Measurements from ENCODE around the gene PTH1R.

The PTH1R gene

GRCh38 chr3:46850468-46850779 is 27.1 kb upstream of the PTH1R start:
- DNase-seq: no peak

- DNase-seq: no peak
Observed at GRCh38 chr3:46851364-46852333, 25.9 kb upstream of the PTH1R start.

DNA sequence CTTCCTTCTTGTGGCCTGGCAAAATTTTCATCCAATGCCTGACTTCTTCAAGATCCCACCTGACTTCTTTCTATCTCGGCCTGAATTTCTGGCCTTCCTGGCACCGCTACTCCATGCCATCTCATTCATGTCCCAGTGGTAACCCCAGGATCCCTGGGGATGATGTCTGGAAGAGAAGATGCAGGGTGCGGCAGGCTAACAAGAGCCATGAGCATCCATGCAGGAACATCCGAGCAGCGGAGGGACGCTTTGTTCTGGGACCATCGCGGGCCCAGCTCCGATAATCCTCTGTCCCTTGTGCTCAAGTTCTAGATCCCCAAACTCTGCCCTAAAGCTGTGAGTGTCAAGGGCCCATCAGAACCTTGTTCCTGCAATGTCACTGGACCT is 25.2 kb upstream of the PTH1R start:
- no peak for DNase-seq

DNA sequence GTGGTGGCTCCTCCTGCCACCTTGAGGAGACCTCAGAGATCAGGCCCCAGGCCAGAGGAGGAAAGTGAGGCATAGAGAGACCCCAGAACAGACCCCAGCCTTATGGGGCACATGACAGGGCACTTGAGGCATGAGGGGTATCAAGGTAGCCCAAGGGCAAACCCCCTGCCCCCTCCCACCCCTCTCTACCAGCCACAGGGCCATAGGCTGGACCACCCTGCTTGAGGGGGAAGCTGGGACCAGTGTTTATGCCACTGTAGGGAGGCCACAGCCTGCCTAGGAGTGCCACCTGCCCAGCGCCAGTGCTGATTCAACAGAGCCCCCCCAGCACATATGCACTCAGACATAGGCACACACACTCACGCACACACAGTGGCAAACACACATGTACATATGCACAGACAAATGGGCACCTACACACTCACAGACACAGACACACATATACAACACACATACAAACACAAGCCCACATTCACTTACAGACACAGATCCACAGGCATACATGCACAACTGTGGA is 24.6 kb upstream of the PTH1R start:
- DNase-seq: peak; percentile 45

DNA sequence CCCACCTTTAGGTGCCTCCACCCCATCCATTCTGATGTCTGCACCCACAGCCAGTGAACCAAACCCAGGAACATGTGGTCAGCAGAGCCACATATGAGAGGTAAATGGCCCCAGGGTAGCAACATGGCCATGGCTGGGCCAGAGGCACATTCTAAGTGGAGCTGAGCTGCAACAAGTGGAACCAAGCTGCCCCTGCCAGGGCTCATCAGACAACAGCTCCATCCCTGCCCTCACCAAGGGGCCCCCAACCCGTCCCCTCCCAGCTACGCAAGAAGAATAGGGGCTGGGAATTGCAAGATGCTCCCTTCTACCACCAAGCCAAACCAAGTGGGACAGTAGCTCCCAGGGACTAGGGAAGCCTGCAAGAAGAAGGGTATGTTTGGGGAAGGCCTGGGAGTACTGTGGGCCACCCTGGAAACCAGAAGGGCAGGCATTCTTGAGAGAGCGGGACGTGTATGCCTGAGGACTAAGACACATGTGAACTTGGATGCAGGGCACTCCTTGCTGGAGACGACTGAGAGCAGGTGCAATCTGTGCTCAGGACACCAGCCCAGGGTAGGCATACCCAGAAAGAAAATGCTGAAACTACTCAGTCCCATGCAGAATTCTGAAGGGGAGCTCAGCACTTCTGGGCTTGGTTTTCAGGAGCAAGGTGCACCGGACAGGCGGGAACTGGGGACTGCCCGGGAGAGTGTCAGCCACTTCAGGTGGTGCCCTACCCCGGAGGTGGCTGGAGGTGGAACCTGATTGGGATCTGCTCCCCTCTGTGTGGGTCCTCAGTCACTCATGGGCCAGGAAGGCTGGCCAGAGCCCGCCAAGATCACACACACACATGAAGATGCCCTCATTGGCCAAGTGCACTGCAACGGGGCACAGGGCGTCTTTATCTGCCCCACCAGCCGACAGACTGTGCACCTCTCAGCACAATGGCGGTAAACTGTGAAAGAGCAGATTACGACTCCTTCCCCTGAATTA is 23.8 kb upstream of the PTH1R start:
- peak; percentile 49 for DNase-seq

DNA sequence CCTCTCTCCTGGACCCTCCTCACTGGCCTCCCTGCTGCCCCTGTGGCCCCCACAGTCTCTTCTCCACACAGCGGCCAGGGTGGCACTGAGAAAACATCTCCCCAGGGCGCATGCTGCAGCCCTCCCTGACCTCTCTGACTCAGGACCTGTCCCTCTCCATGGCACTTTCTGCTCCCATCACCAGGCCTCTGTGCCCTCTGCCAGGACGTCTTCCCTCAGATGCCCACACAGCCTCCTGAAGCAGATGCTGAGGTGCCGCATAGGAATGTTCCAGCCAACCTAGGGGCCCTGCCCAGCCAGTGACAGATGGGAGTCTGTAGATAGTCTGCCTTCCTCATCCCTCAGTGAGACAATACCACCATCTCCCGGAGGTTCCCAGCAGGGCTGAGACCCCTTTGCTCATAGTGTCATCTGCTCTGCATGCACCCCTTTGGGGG is 22.9 kb upstream of the PTH1R start:
- peak; percentile 56 for DNase-seq

GRCh38 chr3:46856576-46857471 is 20.7 kb upstream of the PTH1R start:
- DNase-seq: peak; percentile 51

DNA sequence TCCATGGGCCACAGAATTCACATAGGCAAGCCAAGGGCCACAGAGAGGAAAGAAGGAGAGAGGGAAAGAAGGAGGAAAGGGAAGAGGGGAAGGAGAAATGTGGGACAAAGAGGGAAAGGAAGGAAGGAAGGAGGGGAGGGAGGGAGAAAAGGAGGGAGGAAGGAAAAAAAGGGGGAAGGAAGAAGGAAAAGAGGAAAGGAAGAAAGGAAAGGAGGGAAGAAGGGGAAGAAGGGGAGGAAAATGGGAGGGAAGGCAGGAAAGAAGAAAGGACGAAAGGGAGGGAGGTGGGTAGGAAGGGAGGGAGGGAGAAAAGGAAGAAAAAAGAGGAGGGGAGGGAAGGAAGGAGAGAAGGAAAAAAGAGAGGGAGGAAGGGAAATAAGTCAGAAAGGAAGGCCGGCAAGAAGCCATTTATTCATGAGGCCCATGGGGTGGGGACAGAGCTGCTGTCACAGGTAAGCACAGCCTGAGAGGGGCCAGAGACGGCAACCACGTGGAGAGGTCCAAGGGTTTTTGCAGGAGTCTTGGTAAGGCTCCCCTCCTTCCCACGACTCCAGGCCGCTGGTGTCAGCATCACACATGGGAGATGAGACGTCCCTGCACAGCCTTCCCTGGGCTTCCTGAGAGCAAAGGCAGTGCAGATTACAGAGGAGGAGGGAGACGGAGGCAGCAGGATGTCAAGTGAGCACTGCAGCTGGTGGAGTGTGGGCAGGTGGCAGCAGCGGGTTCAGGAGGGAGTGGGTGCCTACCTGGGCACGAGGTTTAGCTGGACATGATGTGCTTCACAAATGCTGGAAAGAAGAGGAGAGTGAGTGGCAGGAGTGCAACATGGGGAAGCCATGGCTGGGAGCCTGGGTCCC is 19.8 kb upstream of the PTH1R start:
- DNase-seq: peak; percentile 50

DNA sequence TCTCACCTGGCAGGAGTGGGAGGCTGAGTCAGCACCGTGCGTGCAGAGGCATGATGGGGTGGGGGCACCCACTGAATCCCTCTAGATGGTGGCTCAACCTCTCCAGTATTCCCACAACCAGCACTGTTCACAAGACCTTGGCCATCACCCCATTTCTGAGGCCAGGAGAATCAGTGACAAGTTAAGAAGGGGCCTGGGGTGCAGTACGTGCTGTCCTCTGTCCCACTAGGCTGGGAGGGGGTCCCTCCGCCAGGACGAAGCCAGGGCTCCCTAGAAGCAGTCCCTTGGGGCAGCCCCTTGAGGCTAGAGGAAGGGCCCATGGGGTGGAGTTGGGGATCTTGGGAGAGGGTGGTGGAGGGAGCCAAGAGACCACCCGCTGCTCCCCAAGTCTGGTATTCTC is 19.1 kb upstream of the PTH1R start:
- peak; percentile 49 for DNase-seq

DNA sequence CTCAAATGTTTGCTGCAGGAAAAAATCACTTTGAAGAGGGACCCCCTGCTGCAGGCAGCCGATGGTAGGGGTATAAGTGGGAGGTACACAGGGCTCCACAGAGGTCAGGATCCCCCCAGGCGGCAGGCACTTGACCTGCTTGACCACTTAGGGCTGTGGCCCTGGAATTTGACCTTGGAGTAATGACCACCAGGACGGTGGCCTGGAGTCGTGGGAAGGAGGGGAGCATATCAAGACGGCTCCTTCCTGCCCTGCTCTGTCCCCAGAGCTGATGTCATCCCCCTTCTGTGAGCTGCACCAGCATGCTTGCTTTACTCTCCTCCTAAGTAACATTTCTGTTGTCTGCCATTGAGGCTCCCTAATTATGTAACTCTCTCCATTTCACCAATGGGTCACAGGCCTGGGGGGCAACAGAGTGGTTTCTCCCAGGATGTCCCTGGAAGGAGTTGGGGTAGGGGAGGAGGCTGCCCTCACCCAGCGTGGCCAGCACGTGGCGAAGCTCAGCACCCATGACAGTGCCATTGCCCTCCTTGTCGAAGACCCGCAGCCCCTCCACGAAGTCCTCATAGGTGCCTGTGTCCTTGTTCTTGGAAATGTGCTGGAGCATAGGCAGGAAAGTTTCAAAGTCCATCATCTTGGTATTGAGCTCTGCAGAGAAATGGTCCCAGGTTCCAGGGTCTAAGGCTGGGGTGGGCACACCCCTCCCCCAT is 18.4 kb upstream of the PTH1R start:
- DNase-seq: peak; percentile 50

DNA sequence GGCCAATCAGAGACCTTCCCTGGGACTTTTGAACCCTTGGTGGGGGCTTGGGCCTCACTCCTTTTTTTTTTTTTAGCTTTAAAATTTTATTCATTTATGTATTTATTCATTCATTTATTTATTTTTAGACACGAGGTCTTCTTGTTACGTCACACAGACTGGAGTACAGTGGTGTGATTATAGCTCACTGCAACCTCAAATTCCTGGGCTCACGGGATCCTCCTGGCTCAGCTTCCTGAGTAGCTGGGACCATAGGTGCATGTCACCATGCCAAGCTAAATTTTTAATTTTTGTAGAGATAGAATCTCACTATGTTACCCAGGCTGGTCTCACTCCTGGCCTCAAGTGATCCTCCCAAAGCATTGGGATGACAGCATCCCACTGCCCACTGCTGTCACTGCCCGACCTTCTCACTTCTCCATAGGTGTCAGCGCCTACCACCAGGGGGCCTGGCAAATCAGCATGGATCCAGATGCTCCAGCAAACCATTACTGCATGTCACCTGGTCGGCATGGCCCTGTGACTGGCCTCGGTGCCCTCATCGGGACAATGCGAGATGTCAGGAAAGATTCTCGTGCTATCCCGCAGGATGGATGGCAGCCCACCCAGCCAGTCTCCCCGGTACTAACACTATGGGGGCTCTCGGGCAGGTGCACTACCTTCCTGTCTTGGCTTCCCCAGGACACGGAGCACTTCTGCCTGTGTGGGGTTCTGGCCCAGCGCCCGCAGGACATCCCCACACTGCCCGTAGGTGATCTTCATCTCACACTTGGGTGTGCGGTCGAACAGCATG is 17.3 kb upstream of the PTH1R start:
- peak; percentile 71 for DNase-seq

DNA sequence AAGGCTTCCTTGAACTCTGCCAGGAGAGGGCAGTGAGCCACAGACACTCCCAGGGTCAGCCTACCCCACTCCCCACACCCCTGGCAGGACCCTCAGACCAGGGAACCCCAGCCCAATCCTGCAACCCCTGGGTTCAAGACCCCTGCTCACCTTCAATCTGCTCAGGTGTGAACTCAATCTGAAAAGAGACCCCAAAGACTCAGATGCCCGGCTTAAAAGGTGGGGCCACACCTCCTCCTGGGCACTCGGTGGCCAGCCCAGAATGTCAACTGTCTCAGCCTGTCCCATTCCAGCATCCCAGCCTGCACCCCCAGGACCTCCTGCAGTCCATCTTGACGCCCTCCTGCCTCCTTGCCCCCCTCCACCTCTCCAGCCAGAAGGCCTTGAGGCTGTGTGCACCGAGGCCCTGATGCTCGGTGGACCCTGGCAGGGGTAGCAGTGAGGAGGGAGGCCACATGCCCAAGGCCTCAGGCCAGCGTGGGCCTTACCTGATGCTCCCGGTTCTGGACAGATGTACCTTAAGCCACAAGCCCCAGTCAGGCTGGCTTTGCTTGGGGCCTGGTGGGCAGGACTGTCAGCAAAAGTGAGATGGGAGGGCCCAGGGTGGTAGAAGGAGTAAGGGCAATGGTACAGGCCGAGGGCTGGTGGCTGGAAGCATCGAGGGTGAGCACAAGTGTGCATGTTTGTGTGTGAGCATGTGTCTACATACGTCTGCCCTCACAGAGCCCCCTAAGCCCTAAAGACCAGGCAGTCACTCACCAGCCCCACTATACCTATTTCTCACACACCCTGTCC is 16.5 kb upstream of the PTH1R start:
- peak; percentile 56 for DNase-seq

GRCh38 chr3:46861605-46862368 is 15.7 kb upstream of the PTH1R start:
- DNase-seq: peak; percentile 56

GRCh38 chr3:46862369-46863025 is 15.0 kb upstream of the PTH1R start:
- DNase-seq: peak; percentile 53

GRCh38 chr3:46863261-46863782 is 14.2 kb upstream of the PTH1R start, which contains the start of gene MYL3:
MYL3 (minus strand) TSS chr3:46863444; CDS start chr3:46863390, 54 bp downstream.
- DNase-seq: peak; percentile 39

DNA sequence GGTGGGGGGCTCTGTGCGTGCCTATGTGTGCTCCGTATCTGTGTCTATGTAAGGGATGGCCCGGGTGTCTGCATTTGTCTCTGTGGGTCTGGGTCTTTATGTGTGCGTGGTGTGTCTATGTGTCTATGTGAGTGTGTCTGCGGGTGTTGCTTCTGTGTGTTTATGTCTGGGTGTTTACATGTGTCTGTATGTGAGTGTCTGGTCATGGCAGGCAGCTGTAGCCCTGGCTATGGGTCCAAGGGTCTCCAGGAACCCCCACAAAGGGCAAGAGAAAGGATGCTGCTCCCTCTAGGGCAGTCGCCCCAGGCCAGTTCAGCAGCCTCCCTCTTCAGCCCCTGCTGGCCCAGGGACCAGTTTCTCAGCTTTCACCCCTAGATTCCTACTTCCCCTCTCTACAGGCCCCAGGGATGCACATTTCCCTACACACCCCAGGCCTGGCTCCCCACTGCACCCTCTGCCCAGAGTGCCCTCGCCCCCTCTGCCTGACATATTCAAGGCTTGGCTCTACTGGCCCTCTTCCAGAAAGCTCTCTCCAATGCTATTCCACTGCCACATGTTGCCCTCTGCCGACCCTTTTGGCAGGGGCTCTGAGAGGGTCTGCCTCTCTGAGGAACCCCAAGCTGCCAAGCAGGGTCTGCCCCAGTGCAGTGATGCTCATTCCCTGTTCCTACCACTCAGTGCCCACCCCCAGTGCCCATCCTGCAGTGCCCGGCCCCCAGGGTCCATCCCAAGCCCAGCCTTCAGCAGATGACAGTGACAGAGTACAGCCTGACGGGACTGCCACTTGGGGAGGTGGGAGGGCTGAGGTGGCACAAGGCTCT is 13.2 kb upstream of the PTH1R start:
- DNase-seq: no peak

Data from activated effector memory CD4-positive, alpha-beta T cell treated with anti-CD3 and anti-CD28 coated beads, Interleukin-2, amount 50 U/mL, for 16 hours (primary cell).